Activated T-cell treated with anti-CD3 and anti-CD28 coated beads, Interleukin-2, amount 50 U/mL, for 24 hours (primary cell): ENCODE data around the gene DEAF1.
A peak's percentile ranks its signal among the peaks of the same experiment; 100 is the strongest.

Experiments used
- DNase-seq: peaks from one replicate; pipeline ENCODE4 v3.0.0-alpha.2; 2020
- H3K27ac Mint-ChIP-seq: 2 replicates; pipeline ENCODE4 v1.8.0; 2020; ENCODE audit warnings: mild to moderate bottlenecking, mixed read lengths
- H3K27me3 Mint-ChIP-seq: 2 replicates; pipeline ENCODE4 v1.8.0; 2020; ENCODE audit warnings: mixed read lengths
- H3K36me3 Mint-ChIP-seq: 2 replicates; pipeline ENCODE4 v1.8.0; 2020; ENCODE audit warnings: low read depth, mixed read lengths
- H3K4me1 Mint-ChIP-seq: 2 replicates; pipeline ENCODE4 v1.8.0; 2020; ENCODE audit warnings: low read depth, mixed read lengths
- H3K4me3 Mint-ChIP-seq: 2 replicates; pipeline ENCODE4 v1.8.0; 2020; ENCODE audit warnings: mild to moderate bottlenecking, moderate library complexity, mixed read lengths
- H3K9me3 Mint-ChIP-seq: 2 replicates; pipeline ENCODE4 v1.8.0; 2020; ENCODE audit warnings: mixed read lengths

Gene DEAF1

GRCh38 chr11:641806-642370 is 53.1 kb downstream of the DEAF1 start:
- peaks cover 26% of the 10 kb centered on the region for H3K36me3 Mint-ChIP-seq
- no peak overlapping the region for H3K4me3 Mint-ChIP-seq
- H3K9me3 Mint-ChIP-seq = no peaks in the 10 kb centered on the region
- H3K27ac Mint-ChIP-seq = no peak overlapping the region
- H3K4me1 Mint-ChIP-seq = peaks cover 15% of the 10 kb centered on the region
- peaks cover 27% of the 10 kb centered on the region for H3K27me3 Mint-ChIP-seq
- DNase-seq = no peak

- DNase-seq = no peak
- Mint-ChIP-seq H3K9me3 (no peaks in the 10 kb centered on the region), H3K27ac (peak overlapping the region; percentile 69), H3K4me3 (peak overlapping the region; percentile 4), H3K36me3 (peaks cover 13% of the 10 kb centered on the region), H3K27me3 (peaks cover 42% of the 10 kb centered on the region), H3K4me1 (peaks cover 19% of the 10 kb centered on the region)
Measured at GRCh38 chr11:640021-640706, 54.9 kb downstream of the DEAF1 start.

DNA sequence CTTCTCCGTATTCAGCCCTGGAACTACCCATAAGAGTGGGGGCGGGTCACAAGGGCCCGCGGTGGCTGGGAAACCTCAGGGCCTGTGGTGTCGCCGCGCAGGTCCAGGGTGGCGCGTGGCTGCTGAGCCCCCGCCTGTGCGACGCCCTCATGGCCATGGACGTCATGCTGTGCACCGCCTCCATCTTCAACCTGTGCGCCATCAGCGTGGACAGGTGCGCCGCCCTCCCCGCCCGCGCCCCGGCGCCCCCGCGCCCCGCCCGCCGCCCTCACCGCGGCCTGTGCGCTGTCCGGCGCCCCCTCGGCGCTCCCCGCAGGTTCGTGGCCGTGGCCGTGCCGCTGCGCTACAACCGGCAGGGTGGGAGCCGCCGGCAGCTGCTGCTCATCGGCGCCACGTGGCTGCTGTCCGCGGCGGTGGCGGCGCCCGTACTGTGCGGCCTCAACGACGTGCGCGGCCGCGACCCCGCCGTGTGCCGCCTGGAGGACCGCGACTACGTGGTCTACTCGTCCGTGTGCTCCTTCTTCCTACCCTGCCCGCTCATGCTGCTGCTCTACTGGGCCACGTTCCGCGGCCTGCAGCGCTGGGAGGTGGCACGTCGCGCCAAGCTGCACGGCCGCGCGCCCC is 55.6 kb downstream of the DEAF1 start:
- Mint-ChIP-seq H3K9me3 (no peaks in the 10 kb centered on the region), H3K4me1 (peaks cover 19% of the 10 kb centered on the region), H3K4me3 (no peak overlapping the region), H3K36me3 (peaks cover 8% of the 10 kb centered on the region), H3K27ac (no peak overlapping the region), H3K27me3 (peaks cover 48% of the 10 kb centered on the region)
- no peak for DNase-seq

DNA sequence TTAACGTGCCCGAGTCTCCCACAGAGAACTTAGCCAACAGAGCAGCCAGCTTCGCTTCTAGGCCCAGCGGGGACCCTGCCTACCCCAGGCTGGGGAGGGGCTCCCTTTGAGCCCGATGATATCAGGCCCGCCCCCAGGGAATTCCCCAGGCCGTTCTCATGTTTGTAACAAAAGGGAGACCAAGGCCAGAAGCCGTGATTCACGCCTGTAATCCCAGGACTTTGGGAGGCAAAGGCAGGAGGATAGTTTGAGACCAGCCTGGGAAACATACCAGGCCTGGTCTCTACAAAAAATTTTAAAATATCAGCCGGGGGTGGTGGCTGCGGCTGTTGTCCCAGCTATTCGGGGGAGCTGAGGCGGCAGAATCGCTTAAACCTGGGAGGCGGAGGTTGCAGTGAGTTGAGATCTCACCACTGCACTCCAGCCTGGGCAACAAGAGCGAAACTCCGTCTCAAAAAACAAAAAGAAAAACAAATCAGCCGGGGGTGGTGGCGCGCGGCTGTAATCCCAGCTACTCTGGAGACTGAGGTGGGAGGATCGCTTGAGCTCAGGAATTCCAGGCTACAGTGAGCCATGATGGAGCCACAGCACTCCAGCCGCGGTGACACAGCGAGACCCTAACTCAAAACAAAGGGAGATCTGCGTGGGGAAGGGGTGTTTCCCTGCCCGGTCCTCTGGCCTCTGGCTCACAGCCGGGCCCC is 56.2 kb downstream of the DEAF1 start:
- Mint-ChIP-seq H3K4me3 (no peak overlapping the region), H3K4me1 (peaks cover 19% of the 10 kb centered on the region), H3K27ac (no peak overlapping the region), H3K27me3 (peaks cover 49% of the 10 kb centered on the region), H3K36me3 (peaks cover 3% of the 10 kb centered on the region), H3K9me3 (no peaks in the 10 kb centered on the region)
- DNase-seq = no peak

- Mint-ChIP-seq H3K27ac (peak overlapping the region; percentile 66), H3K36me3 (peaks cover 3% of the 10 kb centered on the region), H3K9me3 (no peaks in the 10 kb centered on the region), H3K4me3 (peak overlapping the region; percentile 29), H3K27me3 (peaks cover 49% of the 10 kb centered on the region), H3K4me1 (peaks cover 19% of the 10 kb centered on the region)
- DNase-seq = no peak
Measured at GRCh38 chr11:637593-638521, 57.2 kb downstream of the DEAF1 start.

DNA sequence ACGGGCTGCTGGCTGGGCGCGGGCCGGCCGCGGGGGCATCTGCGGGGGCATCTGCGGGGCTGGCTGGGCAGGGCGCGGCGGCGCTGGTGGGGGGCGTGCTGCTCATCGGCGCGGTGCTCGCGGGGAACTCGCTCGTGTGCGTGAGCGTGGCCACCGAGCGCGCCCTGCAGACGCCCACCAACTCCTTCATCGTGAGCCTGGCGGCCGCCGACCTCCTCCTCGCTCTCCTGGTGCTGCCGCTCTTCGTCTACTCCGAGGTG is 57.8 kb downstream of the DEAF1 start:
- peaks cover 49% of the 10 kb centered on the region for H3K27me3 Mint-ChIP-seq
- no peak overlapping the region for H3K27ac Mint-ChIP-seq
- peak overlapping the region; percentile 29 for H3K4me3 Mint-ChIP-seq
- DNase-seq = no peak
- H3K36me3 Mint-ChIP-seq = peaks cover 3% of the 10 kb centered on the region
- H3K9me3 Mint-ChIP-seq = no peaks in the 10 kb centered on the region
- H3K4me1 Mint-ChIP-seq = peaks cover 19% of the 10 kb centered on the region

- Mint-ChIP-seq H3K4me3 (peak within 1 kb of the TSS; percentile 29), H3K36me3 (peaks cover under 1% of the 10 kb centered on the region), H3K27me3 (peaks cover 49% of the 10 kb centered on the region), H3K9me3 (no peaks in the 10 kb centered on the region), H3K4me1 (peaks cover 19% of the 10 kb centered on the region), H3K27ac (peak within 1 kb of the TSS; percentile 66)
- no peak for DNase-seq
Measured at GRCh38 chr11:636511-637332, 58.3 kb downstream of the DEAF1 start, which contains the start of gene DRD4. Gene DRD4, plus strand, starts transcription at chr11:637269. Its CDS starts 36 bp downstream, at chr11:637305.

GRCh38 chr11:635945-636510 is 59.0 kb downstream of the DEAF1 start:
- Mint-ChIP-seq H3K9me3 (no peaks in the 10 kb centered on the region), H3K36me3 (no peaks in the 10 kb centered on the region), H3K4me1 (peaks cover 19% of the 10 kb centered on the region), H3K27ac (no peak overlapping the region), H3K27me3 (peaks cover 49% of the 10 kb centered on the region), H3K4me3 (no peak overlapping the region)
- DNase-seq = no peak

GRCh38 chr11:630871-631270 is 64.2 kb downstream of the DEAF1 start:
- peaks cover 42% of the 10 kb centered on the region for H3K27me3 Mint-ChIP-seq
- peaks cover 23% of the 10 kb centered on the region for H3K4me1 Mint-ChIP-seq
- H3K9me3 Mint-ChIP-seq = no peaks in the 10 kb centered on the region
- DNase-seq = no peak
- H3K4me3 Mint-ChIP-seq = no peak overlapping the region
- H3K27ac Mint-ChIP-seq = no peak overlapping the region
- no peaks in the 10 kb centered on the region for H3K36me3 Mint-ChIP-seq

DNA sequence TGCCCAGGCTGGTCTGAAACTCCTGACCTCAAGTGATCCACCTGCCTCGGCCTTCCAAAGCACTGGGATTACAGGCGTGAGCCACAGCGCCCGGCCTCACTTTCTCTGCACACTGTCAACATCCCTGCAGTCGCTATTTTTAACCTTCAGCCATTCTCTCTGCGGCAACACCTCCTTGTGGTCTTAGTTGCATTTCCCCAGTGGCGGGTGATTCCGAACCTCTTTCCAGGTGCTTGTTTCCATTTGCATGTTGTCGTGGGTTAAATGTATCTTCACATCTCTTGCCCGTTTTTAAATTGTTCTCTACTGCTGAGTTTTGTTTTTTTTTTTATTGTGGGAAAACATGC is 65.8 kb downstream of the DEAF1 start:
- Mint-ChIP-seq H3K27ac (peak overlapping the region; percentile 6), H3K27me3 (peaks cover 37% of the 10 kb centered on the region), H3K4me1 (peaks cover 20% of the 10 kb centered on the region), H3K36me3 (no peaks in the 10 kb centered on the region), H3K9me3 (no peaks in the 10 kb centered on the region), H3K4me3 (peak overlapping the region; percentile 9)
- peak; percentile 37 for DNase-seq

DNA sequence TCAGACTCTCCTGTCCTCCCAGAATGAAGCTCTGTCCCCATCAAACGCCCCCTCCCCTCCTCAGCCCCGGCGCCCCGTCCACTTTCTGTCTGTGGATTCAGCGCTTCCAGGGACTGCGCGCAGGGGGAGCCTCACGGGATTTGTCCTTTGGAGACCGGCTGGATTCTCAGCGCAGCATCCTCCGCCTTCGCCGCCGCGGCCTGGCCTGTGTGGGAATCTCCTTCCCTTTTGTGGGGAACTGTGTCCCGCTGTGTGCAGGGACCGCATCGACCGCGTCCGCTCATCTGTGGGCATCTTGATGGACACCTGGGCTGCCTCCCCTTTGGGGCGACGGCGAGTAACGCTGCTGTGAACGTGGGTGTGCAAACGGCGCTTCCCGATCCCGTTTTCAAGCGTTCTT is 67.0 kb downstream of the DEAF1 start:
- peaks cover 45% of the 10 kb centered on the region for H3K27me3 Mint-ChIP-seq
- H3K4me3 Mint-ChIP-seq = peak overlapping the region; percentile 9
- H3K27ac Mint-ChIP-seq = peak overlapping the region; percentile 41
- H3K36me3 Mint-ChIP-seq = peaks cover 3% of the 10 kb centered on the region
- peaks cover 20% of the 10 kb centered on the region for H3K4me1 Mint-ChIP-seq
- no peak for DNase-seq
- H3K9me3 Mint-ChIP-seq = no peaks in the 10 kb centered on the region

DNA sequence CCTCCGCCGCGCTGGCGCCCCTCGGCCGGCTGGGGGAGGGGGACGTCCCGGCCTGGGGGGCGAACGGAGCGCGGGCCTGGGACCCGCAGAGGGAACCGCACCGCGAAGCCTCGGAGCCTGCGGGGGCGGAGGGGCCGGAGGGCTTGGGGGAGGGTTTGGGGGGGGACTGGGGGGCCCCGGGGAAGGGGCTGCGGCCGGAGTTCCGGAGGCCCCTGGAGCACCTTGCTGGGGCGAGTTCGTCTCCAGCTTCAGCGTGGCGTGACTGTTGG is 67.8 kb downstream of the DEAF1 start:
- Mint-ChIP-seq H3K36me3 (peaks cover 3% of the 10 kb centered on the region), H3K27ac (no peak overlapping the region), H3K4me1 (peaks cover 20% of the 10 kb centered on the region), H3K4me3 (no peak overlapping the region), H3K9me3 (no peaks in the 10 kb centered on the region), H3K27me3 (peaks cover 45% of the 10 kb centered on the region)
- no peak for DNase-seq

DNA sequence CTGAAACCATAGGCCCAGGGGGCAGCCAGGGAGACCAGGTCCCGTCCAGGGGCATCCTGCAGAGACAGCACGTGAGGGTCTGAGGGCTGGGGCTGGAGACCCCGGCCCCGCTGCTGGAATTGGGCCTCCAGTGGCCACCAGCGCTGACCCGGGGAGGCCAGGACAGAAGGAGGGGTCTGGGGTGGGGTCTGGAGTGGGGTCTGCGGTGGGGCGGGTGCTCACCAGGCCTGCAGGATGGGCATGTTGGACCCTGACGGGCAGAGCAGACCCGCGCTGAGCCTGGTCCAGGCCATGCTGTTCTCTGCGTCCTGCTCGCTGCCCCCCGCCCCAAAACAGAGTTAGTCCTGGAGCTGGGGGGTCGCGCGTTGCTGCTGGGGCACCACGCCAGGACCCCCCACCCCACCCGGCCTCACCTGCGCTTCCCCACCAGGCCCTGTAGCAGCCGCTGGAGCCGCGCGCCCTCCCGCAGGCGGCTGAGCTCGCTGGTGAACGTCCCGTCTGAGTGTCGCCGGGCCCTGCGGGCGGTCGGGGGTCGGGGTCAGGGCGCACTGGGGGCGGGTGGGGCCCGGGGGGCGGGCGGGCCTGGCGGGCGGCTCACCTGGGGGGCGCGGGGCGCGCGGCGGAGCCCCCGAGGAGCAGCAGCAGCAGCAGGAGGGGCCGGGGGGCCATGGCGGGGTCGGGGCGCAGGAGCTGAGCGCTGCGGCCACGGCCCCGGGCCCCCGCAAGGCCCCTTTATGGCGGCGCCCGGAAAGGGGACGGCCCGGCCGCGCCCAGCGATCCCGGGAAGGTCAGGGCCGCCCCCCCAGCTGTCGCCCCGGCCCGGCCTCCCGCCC is 68.3 kb downstream of the DEAF1 start, which contains the start of gene SCT:
SCT (minus strand) TSS at position 707 of the 833 bp plus-strand sequence; CDS start at position 669, 38 bp downstream.
- H3K4me1 Mint-ChIP-seq = peaks cover 20% of the 10 kb centered on the region
- peaks cover 45% of the 10 kb centered on the region for H3K27me3 Mint-ChIP-seq
- H3K27ac Mint-ChIP-seq = peak within 1 kb of the TSS; percentile 41
- H3K4me3 Mint-ChIP-seq = no peak within 1 kb of the TSS
- peak; percentile 38 for DNase-seq
- peaks cover 5% of the 10 kb centered on the region for H3K36me3 Mint-ChIP-seq
- H3K9me3 Mint-ChIP-seq = no peaks in the 10 kb centered on the region
